C4-2B (cell line): Measurements from ENCODE around the gene PILRA.

Experiments
- H3K27ac ChIP-seq: fragments of 450-650 bp; 2 replicates; pipeline ENCODE4 v1.5.1; 2017
- ZFX ChIP-seq: fragments of 450-650 bp; IDR thresholded peaks from 2 replicates; pipeline ENCODE4 v1.6.1; 2017
- TF ChIP-seq, protein P1 (sequence below): fragments of 450-650 bp; conservative IDR thresholded peaks from 2 replicates; pipeline ENCODE4 v1.5.1; 2017; ENCODE audit warnings: mild to moderate bottlenecking

Gene PILRA

DNA sequence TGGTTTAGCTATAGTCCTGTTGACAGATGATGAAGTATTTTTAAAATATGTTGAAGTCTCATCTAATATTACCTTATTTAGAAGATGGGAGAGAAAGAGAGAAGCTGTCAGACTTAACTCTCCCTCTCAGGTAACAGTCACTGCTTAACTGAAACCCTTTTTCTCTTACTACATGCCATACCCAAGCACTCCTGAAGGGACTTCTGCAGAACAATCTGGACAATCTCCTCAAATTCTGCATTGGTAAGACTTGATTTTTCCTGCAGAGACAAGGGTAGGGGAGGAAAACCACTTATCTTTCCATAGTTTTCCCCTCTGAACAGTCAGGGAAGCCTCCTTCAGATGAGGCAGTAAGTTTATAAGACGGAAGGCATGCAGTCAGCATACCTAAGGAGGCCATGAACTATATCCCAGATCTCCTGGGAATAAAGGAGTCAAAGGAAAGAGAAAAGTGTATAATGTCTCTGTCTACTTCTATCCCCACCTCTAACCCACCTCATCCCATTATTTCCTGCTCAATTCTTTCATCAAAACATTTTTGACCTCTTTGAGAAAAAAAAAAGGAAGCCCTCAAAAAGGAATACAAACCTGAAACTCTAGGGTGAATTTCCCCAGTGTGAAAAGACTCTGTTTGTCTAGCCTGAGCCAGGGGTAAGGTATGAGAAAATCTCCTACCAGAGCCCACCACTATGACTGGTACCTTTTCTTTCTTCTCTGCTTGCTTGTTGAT, 45.8 kb downstream of the PILRA start:
- TF ChIP-seq ZFX = no peak
- TF ChIP-seq, protein P1, sequence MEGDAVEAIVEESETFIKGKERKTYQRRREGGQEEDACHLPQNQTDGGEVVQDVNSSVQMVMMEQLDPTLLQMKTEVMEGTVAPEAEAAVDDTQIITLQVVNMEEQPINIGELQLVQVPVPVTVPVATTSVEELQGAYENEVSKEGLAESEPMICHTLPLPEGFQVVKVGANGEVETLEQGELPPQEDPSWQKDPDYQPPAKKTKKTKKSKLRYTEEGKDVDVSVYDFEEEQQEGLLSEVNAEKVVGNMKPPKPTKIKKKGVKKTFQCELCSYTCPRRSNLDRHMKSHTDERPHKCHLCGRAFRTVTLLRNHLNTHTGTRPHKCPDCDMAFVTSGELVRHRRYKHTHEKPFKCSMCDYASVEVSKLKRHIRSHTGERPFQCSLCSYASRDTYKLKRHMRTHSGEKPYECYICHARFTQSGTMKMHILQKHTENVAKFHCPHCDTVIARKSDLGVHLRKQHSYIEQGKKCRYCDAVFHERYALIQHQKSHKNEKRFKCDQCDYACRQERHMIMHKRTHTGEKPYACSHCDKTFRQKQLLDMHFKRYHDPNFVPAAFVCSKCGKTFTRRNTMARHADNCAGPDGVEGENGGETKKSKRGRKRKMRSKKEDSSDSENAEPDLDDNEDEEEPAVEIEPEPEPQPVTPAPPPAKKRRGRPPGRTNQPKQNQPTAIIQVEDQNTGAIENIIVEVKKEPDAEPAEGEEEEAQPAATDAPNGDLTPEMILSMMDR = no peak; the same call in 1 of the 2 replicates
- H3K27ac ChIP-seq = no peak overlapping the region

DNA sequence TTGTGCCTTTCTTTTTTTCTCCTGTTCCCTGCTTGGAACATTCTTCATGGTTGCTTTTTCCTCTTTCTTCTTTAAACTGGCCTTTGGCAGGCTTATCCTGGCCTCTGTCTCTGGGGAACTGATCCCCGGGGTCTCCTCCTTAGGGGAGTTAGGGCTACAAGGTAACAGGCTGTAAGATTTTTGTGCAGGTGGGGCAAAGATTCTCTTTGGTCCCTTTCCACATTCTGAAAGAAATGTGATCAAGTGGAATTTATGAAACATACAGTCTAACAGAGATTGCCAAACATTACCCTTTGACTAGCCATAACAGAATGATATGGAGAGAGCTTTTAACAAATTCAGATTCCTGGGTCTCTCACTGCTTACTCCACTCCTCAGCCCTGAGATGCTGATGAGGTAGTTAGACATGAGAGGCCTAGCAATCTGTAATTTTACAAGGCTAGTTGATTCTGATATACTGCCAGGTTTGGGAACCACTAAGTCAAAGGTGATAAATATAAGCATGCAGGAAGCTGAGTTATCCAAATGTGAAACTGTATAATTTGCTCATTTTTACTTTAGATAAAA, 46.5 kb downstream of the PILRA start:
- no peak overlapping the region for H3K27ac ChIP-seq
- TF ChIP-seq, protein P1 = no peak
- TF ChIP-seq ZFX = no peak

DNA sequence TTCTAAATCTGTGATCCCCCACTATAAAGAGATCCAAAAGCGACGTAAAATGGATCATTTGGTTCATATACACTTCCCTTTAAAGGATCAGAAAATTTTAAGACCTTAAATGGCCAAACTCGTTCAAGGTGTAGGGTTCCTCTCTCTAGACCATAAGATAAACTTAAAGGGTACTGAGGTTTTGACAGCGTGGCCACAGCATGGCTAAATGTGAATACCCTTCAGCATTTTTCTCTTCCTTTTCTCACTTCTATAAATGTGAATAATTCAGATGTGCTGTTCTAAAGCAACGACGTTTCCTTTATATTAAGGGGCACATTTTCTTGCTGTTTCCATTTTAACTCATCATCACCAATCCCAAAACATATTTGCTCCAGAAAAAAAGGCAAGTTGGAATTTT, 50.0 kb downstream of the PILRA start:
- no peak overlapping the region for H3K27ac ChIP-seq
- TF ChIP-seq, protein P1 = no peak
- no peak for TF ChIP-seq ZFX

DNA sequence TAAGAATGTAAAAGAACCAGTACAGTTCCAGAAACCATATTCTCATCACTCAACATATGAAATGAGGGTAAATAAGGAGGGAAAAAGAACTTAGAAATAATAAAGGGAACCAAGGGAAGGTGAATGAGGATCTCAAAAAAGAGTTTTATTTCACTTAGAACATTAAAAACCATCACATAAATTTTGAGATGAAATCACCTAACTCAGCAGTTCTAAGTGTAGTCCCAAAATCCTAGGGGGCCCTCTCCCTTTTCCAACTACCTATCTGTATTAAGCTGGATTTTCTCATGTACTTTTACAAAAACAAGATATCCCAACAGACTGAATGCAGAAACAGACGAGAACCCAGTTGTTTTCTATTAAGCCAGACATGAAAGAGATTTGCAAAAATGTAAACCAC, 52.1 kb downstream of the PILRA start:
- no peak for TF ChIP-seq ZFX
- TF ChIP-seq, protein P1 = no peak
- no peak overlapping the region for H3K27ac ChIP-seq

DNA sequence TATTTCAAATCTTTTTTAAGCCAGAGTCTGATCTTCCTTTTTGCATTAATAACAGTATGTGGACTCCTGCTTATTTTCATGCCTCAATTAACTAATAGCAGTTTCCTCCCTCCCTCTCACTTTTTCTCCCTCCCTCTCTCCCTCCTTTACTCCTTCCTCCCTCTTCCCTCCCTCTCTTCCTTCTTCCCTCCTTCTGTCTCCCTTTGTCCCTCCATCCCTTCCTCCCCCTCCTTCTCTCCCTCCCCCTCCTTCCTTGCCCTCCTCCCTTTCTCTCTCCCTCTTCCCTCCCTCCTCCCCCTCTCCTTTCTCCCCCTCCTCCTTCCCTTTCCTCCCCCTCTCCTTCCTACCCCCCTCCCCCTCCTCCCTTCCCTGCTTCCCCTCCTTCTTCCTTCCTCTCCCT, 53.2 kb downstream of the PILRA start:
- TF ChIP-seq, protein P1 = no peak
- TF ChIP-seq ZFX = no peak
- H3K27ac ChIP-seq = no peak overlapping the region

DNA sequence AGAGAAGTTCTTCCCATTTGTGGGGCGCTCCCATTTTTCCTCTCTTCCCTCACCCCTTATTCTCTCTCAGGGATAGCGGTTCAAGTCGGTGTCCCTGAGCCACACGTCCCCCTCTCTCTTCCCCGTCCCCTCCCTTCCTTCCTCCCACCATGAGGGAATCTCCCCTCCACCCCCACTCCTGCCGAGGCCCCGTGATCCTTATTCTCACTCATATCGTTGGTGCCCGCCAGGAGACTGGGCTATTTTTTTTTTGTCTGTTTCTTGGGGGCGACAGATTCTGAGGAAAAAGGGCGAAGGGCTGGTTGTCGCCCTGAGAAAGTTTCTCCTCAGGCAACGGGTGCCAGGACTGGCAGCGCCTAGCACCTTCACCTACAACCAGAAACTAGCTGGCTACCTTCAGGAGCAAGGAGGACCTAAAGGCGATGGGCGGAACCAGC, 54.5 kb downstream of the PILRA start:
- peak overlapping the region; percentile 99 for H3K27ac ChIP-seq
- TF ChIP-seq, protein P1 = no peak
- no peak for TF ChIP-seq ZFX

DNA sequence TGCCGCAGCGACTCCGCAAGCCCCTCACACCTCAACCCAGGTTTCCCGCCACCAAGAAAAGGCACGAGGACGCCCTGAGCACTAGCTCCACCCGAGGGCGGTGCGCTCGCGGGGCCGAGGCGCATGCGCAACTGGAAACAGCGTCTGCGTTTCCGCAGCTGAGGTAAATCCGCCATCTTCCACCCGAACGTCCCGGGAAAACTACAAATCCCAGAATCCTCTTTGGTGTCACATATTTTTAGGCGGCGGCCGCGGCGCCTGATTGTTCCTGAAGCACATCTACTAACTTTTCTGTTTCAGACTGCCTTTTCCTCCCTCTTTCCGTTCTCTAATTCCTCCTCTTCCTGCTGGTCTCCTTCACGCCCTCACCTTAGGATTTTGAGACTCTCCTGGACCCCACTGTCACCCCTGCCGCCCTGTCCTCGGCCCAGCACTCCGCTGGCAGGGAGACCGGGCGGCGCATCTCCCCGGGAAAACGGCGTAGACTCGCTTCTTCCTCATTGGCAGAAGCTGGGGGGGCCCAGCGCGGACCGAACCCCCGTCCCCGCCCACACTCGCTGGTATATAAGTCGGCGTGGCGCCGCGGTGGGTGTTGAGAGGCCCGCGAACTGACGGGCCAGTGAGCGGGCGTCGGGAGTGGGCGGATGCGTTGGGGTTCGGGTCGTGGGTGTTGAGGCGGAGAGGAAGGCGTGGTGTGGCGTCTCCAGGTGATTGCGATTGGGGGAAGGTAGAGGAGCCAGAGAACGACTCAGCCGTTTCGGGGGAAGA, 55.1 kb downstream of the PILRA start, which contains the start of gene ZCWPW1:
ZCWPW1 (minus strand) TSS at position 505 of the 768 bp plus-strand sequence. CDS start 8,054 bp downstream, outside the sequence.
- peak within 1 kb of the TSS; percentile 99 for H3K27ac ChIP-seq

More for the DNA sequence above, 55.1 kb downstream of the PILRA start, which contains the start of gene ZCWPW1:
- TF ChIP-seq ZFX = peak; percentile 61; the same call in 1 of the 2 replicates
- TF ChIP-seq, protein P1 = no peak
